ENCODE measurements around the gene RSPH3.
"Not testable (repeated sequence)": the region's sequence is repeated elsewhere in the genome, so short reads cannot be mapped to it uniquely, and the experiment has no call there.

RSPH3 gene

DNA sequence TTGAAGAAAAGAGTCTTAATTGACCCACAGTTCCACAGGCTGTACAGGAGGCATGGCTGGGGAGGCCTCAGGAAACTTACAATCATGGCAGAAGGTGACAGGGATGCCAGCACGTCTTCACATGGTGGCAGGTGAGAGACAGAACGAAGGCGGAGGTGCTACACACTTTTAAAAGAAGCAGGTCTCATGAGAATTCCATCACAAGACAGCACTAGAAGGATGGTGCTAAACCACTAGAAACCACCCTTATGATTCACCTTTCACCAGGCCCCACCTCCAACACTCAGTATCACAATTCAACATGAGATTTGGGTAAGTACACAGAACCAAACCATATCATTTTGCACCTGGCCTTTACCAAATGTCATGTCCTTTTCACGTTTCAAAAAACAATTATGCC is 23.9 kb upstream of the RSPH3 start:
- no peak for FAIRE-seq

DNA sequence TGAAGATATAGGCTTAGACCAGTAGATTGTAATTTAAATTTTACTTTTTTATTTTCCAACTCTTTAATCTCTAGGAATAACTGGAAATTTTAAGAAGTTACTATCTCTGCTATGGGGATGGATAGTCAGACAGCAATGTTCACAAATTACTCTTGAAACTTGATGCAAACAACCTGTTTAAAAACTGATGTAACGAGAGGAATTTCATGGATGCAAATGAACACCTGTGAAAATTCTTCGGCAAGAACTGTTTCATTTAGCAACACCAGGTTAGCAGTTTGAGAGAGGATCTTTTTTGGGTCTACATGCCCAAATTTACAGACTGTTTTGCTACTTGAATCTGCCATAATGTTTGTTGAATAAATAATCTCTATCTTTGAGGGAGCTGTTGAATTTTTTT is 20.0 kb upstream of the RSPH3 start:
- no peak for FAIRE-seq

DNA sequence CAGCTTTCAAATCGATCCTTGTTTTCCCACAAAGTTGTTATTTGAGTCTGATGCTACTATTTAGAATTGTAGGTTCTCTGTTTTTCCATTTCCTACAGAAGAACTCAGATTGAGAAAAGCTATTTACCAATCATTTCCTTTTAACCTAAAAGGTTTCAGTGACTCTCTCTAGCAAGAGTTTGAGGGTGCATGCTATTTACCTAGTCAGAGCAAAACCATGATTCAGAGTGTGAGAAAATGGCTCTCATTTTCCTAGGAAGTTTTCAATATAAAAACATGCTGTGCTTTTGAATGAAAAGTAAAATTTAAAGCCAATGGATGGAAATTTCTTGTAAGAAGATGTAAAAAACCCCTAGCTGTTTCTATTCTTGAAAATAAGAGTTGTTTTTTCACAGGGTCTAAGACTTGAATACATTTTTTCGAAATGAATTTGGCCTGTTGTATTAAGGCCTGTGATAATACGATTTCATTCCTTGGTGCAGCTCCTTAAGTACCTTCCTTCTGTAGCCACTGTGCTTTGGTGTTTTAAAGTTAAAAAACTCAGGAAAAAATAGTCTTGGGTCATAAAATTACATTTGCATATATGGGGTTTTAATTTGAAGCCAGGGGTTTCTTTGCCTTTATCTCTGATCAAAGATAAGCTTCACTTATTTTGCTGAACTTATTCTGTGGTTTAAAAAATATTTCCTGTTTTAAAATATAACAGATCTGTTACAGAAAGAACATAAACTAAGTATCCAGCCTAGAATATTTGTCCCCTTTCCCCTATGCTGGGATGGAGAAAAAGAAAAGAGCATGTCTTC is 18.0 kb upstream of the RSPH3 start:
- FAIRE-seq, result no peak

DNA sequence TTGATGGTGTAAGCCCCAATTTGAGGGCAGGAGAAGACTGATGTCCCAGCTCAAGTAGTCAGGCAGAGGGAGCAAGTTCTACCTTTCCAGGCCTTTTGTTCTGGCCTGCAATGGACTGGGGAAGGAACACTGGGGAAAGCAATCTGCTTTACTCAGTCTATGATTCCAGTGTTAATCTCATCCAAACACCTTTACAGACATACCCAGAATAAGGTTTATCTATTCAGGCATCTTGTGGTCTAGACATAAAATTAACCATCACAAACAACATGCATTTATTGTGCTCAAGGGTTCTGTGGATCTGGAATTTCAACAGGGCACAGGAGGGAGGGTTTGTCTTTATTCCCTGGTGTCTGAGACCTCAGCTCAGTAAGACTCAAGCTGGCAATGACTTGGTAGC is 14.4 kb upstream of the RSPH3 start:
- FAIRE-seq, result no peak

DNA sequence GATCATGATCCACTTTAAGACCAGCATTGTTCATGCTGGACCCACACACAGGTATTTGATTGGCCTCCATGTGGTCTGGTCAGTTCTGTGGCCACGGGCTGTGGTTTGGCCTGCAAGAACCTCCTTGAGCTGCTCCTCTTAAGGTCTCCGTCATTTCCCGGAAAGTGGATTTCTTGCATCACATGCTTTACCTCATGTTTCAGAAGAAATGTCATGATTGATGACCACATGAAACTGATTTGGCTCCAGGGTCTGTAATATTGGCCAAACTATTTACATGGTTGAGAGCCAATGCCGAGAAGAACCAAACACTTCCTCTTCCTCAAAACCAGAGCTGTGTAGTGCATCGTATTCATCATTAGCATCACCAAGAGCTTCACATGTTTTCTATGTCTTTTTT is 13.2 kb upstream of the RSPH3 start:
- FAIRE-seq, result no peak

DNA sequence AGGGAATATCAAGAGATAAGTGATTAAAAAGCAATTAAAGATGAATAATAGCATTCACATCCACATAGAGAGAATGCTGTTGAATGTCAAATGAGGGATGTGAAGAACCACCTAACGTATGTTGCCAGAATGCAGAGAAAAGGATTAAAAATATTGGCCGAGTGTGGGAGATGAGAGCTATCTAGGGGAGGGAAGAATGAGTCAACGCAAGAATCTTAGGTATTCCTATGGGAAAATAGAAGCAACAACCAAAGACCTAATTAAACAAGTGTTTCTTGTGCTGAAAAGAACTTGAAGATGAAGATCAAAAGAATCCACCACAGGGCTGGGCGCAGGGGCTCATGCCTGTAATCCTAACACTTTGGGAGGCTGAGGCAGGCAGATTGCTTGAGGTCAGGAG is 12.2 kb upstream of the RSPH3 start:
- no peak for FAIRE-seq

DNA sequence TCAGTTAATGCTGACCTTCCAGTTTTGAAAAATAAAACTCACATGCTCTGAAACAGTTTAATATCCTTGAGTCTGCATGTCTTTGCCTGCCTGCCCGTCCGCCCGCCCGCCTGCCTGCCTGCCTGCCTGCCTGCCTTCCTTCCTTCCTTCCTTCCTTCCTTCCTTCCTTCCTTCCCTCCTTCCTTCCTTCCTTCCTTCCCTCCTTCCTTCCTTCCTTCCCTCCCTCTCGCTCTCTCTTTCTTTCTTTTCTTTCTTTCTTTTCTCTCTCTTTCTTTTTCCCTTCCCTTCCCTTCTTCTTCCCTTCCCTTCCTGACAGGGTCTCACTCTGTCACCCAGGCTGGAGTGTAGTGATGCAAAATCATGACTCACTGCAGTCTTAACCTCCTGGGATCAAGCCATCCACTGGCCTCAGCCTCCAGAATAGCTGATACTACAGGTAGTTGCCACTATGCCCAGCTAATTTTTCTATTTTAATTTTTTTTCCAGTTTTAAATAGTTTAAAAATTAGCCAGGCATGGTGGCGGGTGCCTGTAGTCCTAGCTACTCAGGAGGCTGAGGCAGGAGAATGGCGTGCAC is 10.1 kb upstream of the RSPH3 start:
- not testable (repeated sequence) for FAIRE-seq

DNA sequence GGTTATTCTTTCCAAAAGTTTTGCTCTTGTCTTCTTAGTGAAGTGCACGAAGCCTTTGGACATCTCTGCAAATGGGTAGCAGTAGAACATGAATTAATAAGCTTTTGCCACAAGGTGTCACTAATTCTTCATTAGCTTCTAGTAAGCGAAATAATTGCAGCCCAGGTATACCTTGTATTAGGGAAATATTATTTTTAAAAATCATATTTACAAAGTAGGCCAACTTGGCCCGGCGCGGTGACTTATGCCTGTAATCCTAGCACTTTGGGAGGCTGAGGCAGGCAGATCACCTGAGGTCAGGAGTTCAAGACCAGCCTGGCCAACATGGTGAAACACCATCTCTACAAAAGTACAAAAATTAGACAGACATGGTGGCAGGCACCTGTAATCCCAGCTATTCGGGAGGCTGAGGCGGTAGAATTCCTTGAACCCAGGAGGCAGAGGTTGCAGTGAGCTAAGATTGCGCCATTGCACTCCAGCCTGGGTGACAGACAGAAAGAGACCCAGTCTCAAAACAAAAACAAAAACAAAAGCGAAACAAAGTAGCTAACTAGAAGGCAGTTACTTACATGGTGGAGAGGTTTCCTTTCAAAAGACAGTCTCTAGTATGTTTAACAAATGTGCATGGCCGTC is 8.8 kb upstream of the RSPH3 start:
- FAIRE-seq, result no peak

DNA sequence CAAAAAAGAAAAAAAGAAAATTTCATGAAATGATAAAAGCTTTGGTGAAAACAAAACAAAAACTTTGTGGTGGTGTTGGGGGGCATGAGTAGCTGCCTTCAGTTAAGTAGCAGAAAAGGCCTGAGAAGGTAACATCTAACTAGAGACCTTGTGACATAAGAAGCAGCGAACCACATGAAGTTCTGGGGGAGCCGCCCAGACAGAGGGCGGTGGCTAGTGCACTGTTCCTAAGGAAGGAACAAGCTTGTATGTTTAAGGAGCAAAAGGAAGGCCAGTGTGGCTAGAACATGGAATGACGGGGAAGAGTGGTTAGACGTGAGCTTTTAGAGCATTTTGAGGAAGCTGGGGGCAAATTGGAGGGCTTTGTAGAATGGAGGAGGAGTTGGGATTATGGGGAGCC is 7.5 kb upstream of the RSPH3 start:
- FAIRE-seq, result no peak

DNA sequence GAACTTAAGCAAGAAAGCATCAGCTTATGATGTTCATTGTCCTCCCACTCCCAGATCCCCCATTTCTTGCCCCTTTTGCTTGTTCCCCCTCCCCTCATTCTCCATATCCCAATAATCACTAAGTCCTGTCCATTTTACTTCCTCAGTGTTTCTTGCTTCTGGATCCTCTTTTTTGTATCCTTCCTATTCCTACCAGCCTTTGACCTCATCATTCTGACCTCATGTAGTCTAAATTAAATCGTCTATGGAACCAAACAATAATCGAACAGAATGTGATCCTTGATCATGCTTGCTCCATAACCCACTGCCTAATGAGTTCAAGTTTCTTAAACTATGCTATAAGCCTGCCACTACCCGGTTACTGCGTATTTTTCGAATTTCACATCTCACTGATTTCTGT is 5.4 kb upstream of the RSPH3 start:
- no peak for FAIRE-seq

DNA sequence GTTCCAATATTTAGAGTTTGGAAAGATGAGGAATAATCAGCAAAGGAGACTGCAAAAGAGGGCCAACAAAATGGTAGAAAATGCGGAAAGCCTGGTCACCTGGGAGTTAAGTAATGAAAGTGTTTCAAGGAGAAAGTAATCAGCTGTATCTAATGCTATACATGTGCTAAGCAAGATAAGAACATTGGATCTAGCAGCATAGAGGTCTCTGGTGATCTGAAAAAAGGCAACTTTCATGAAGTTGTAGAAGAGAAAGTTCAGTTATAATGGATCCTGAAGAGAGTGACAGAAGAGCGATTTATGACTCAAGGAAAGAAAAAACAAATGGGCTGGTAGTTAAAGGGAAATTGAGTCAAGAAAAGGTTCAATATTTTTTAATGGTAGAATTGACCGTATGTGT is 4.6 kb upstream of the RSPH3 start:
- no peak for FAIRE-seq

DNA sequence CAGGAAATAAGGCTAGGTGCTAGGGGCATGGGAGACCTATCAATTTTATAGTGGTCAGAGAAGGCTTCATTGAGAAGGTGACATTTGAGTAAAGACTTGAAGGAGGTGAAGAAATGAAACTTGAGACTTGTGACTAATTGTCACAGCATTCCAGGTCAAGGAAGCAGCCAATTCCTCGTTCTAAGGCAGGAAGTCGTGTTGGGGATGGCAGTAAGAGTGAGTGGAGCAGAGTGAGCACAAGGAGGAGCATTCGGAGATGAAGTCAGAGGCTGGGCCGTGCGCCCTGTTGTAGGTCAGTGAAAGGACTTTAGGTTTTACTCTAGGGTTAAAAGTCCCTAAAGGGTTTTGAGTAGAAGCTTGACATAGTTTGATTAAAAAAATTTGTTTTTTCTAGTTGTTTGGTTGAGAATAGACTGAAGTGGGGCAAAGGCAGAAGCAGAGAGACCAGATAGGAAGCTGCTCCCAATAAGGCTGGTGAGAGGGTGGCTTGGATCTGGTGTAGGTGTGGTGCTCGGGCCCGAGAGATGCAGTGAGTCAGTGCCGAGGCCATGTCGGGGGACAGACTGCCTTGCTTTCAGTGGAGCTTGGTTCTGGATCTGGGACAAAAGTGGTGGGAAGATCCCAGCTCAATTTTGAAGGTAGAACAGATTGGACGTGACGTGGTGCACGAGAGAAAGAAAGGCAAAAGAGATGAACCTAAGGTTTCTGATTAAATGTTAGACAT is 2.6 kb upstream of the RSPH3 start:
- no peak for FAIRE-seq

DNA sequence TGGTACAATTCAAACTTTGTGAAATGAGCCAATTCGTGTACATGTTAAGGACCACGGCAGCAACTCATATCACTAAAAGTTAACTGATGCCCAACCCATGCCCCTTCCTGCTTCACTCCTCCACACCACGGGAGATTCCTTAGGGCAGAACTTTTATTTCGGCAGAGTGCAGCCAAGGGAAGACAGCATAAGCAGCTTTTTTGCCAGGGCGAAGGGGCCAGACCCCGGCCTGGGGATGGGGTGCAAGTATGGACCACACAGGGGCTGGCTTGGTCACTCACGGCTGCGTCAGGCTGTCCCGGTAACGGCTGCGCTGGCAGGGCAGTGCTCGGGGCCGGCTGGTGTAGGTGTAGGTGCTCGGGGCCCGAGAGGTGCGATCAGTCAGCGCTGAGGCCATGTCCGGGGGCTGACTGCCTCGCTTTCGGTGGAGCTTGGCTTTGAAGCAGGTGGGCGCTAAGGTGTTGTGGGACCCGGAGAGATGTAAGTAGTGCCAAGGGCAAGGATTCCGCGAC is 792 bp downstream of the RSPH3 start:
- FAIRE-seq, result no peak

DNA sequence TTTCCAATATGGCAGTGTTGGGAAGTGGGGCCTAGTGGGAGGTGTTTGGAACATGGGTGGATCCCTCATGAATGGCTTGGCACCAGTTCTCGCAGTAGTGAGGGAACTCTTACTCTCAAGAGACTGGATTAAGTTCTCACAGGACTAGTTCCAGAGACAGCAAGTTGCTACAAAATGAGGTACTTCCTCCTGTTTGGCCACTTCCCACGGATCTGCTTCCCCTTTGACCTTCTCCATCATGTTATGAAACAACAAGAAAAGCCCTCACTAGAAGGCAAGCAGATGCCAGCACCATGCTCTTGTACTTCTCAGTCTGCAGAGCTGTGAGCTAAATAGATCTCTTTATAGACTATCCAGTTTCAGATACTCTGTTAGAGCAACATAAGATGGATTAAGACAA is 3.1 kb downstream of the RSPH3 start:
- FAIRE-seq, result no peak

DNA sequence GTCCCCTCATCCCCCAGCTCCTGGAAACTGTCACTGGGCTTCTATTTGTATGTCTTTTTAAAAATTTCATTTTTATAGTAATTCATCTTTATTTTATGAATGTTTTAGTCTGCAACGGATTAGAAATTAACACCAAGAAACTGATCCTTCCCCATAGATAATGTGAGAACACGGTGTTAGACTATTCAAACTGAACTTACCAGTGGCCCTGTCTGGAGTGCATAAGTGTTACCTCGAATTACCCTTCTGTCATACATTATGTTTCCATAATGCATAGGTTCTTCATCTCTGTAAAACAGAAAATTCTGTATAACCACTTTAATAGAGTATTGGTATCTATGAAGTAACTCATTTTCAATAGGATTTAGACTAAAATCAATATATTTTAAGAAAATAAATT is 6.4 kb downstream of the RSPH3 start:
- no peak for FAIRE-seq

DNA sequence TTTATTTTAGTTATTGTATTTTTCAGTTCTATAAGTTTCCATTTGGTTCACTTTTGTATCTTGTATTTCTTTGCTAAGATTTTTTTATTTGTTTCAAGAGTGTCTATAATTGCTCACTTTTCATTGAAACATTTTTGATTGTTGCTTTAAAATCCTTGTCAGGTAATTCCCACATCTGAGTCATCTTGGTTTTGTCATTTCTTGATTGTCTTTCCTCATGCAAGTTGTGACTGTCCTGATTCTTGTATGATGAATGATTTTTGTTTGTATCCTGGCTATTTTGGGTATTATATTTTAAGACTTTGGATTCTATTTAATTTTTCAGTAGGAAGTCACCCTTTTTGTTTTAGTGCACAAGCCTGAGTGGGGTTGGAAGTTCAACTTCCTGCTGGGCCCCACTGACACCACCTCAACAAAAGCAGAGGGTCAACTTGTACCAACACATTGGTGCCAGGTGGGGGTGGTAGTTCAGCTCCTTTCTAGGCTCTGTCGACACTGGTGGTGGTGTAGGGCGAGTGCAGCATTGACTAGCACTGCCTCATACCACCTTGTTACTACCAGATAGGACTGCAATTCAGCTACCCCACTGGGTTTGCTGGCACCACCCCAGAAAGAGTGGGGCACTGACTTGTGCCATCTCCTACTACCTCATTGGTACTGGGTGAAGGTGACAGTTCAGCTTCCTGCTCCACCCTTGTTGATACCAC is 8.8 kb downstream of the RSPH3 start:
- FAIRE-seq, result no peak

DNA sequence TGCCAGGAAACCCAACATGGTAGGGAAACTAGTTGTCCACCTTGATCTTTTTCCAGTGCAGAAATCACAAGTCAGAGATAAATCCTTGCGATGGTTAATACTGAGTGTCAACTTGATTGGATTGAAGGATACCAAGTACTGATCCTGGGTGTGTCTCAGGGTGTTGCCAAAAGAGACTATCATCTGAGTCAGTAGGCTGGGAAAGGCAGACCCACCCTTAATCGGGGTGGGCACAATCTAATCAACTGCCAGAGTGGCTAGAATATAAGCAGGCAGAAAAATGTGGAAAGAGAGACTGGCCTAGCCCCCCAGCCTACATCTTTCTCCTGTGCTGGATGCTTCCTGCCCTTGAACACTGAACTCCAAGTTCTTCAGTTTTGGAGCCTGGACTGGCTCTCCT is 10.3 kb downstream of the RSPH3 start:
- FAIRE-seq, result not testable (repeated sequence)

DNA sequence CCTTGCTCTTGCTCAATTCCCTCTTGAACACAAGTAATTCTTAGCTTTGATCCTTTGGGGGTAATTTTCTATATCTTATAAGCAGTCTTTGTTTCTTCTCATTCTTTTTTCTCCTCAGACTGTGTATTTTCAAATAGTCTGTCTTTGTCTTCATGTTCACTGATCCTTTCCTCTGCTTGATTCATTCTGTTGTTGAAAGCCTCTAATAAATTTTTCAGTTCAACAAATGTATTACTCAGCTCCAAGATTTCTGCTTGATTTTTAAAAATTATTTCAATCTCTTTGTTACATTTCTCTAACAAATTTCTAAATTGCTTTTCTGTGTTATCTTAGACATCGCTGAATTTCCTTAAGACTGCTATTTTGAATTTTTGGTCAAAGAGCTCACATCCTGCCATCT is 11.5 kb downstream of the RSPH3 start:
- FAIRE-seq, result no peak

DNA sequence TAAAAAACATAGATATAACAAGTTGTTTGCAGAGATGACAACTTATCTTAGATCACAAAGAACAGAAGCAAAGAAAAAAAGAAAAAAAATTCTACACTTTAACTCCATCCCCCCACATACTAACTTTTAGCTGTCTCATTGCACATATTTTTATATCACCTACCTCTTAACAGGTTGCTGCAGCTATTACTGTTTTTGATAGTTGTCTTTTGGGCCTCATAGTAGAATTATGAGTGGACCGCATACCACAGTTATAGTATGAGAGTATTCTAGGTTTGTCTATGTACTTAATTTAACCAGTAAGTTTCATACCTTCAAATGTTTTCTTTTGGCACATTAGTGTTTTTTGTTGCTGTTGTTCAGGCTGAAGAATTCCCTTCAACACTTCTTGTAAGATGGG is 12.3 kb downstream of the RSPH3 start:
- no peak for FAIRE-seq

DNA sequence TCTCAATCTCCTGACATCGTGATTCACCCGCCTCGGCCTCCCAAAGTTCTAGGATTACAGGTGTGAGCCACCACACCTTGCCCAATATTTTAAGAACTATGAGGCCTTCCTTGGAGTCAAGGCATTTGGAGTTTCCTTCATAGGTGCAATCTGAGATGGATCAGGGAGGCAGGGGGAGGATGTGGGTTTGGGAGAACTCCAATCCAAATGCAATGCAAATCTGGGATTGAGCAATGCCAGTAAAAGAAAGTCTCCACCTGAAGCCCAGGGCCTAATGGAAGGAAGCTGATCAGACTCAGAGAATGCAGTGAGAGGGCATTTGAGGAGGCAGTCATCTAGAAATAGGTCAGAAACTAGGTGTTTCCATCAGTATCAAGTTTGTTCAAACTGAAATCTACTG is 21.2 kb downstream of the RSPH3 start:
- FAIRE-seq, result no peak

DNA sequence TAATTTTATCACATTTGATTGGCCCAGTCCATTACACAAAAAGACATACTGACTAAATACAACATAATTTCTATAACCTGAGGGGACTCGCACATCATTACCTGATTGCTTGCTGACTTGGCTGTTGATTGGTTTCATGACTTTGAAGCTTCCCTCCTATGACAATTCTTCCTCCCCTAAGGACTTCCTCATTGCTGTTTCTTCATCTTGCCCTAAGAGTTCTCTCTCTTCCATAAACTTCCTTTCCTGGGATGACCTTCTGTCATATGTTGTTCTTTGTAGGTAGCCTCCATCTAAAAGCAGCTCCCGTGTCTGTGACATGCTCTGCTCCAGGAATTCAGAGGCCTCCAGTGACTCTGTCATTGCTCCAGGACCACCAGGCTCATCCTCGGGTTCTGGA is 22.6 kb downstream of the RSPH3 start:
- no peak for FAIRE-seq

DNA sequence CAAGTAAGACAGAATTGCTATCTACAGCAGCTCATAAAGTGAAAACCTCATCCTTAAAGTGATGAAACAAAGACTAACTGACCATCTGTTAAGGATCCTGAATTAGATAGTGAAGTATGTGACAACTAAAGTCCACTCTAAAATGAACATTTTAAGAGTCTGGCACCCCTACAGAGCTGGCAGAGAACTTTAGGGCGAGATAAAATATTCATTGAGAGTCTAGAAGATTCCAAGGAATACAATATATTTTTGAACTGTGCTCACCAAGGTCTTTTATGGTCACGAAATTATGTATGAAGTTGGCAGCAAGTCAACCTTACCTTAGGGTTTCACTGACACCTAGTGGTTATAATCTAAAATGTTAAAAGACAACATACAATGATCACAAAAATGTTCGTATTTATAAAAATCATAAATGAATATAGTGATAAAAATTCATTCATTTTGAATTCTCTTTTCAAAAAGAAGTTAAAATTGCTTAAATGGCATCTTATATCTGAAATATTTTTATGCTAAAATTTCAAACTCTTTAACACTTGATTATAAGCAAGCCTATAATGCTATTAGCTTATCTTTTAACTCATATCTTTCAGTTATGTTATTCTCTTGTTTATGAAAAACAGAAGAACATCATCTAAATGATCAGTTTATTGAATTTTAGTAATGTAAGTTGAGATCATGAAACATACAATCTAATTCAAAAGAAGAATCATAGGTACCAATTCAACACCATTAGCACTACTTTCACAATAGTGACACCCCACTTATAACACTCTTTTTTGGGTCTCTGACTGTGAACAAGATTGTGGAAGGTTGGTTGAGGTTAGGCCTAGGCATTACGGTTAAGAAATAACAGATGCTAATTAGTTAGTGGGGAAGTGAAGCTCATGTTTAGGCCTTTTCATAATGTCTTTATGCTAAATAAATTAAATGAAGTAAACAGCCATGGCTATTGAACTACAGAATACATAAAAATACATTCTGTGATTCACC is 27.5 kb downstream of the RSPH3 start:
- peak; percentile 89 for FAIRE-seq
